Transverse colon (tissue), 4 donors: ENCODE measurements around the gene PACRG. TPM values are rescaled to one million over a fixed set of nuclear protein-coding genes. Genes with fewer than 3 reads are reported as not detected.

Experiments
- DNase-seq: peaks from one replicate; pipeline ENCODE4 v3.0.0-alpha.2; 2019
- H3K27ac ChIP-seq, 4 donors: fragments of 200-600 bp; sonication (generic); 2 replicates each; pipeline ENCODE4 v1.5.1; 2016 to 2018; ENCODE audit warnings: inconsistent platforms in 4 of 4
- H3K27me3 ChIP-seq: fragments of 200-600 bp; sonication (generic); 2 replicates; pipeline ENCODE4 v1.5.1; 2017; ENCODE audit warnings: inconsistent platforms
- H3K36me3 ChIP-seq, 4 donors: fragments of 200-600 bp; sonication (generic); 2 replicates each; pipeline ENCODE4 v1.5.1; 2017 to 2019; ENCODE audit warnings: inconsistent platforms in 4 of 4
- H3K4me1 ChIP-seq, 4 donors: fragments of 200-600 bp; sonication (generic); 2 replicates each; pipeline ENCODE4 v1.5.1; 2017 to 2020; ENCODE audit warnings: inconsistent platforms in 4 of 4
- H3K4me3 ChIP-seq, 4 donors: fragments of 200-600 bp; sonication (generic); 1 replicate in 1 of 4; 2 replicates in 3 of 4; pipeline versions ENCODE4 v1.5.1 to v1.6.1; 2017 to 2019; ENCODE audit warnings: inconsistent platforms in 4 of 4
- H3K9me3 ChIP-seq, 2 donors: fragments of 200-600 bp; sonication (generic); 2 replicates each; pipeline ENCODE4 v1.5.1; 2017 to 2019; ENCODE audit warnings: inconsistent platforms in 2 of 2
- CTCF ChIP-seq, 5 experiments: fragments of 200-600 bp in 3 of 5; fragments of 450-650 bp in 2 of 5; sonication (generic) in 3 of 5; IDR thresholded peaks; 1 replicate in 2 of 5; 2 replicates in 3 of 5; pipeline ENCODE4 v1.5.1; 2016 to 2017; ENCODE audit warnings: antibody characterized with exemption in 5 of 5, inconsistent platforms in 3 of 5, mild to moderate bottlenecking in 2 of 5, moderate library complexity in 1 of 5
- EP300 ChIP-seq: sonication (generic); formaldehyde crosslinking; IDR thresholded peaks from one replicate; pipeline ENCODE4 v1.6.1; 2017; ENCODE audit warnings: antibody characterized with exemption, low read depth
- POLR2A ChIP-seq: fragments of 450-650 bp; IDR thresholded peaks from one replicate; pipeline ENCODE4 v1.6.1; 2016; ENCODE audit warnings: antibody characterized with exemption, mild to moderate bottlenecking, moderate library complexity
- POLR2AphosphoS5 ChIP-seq, 3 donors: sonication (generic); formaldehyde crosslinking; IDR thresholded peaks; one replicate each; pipeline ENCODE4 v1.6.1; 2016; ENCODE audit warnings: antibody characterized with exemption in 3 of 3
- WGBS, 2 donors: methylation state at CpG; one replicate each; pipeline ENCODE4 v1.1.5; 2018; ENCODE audit warnings: low coverage in 1 of 2; 5-methylcytosine and 5-hydroxymethylcytosine counted together
- in situ Hi-C, 4 donors: fragments of 200-750 bp; cut with MboI; loops; one replicate each; pipeline versions ENCODE4 v1.15.0 to v1.15.1; 2017; ENCODE audit warnings: low sequenced_read_pairs in 3 of 4, low pct_ligation_motif_present in 1 of 4, low pct_unique_long_range_greater_than_20kb in 1 of 4
- intact Hi-C: fragments of 100-400 bp; cut with DNase I; formaldehyde crosslinking; loops from one replicate; pipeline ENCODE4 v1.15.1; 2023; ENCODE audit warnings: low total_unique reads
- total RNA-seq, 4 donors: library from RNA; depleted of rRNA; stranded (reverse); fragments of >200 nt; gene quantifications; one replicate each; pipeline ENCODE4 v1.1.0, GENCODE V29; 2016

PACRG gene
- total RNA-seq, 4 donors from 2014 or later, result 1.2 to 13.8 (median 1.4) TPM; not detected in 1

GRCh38 chr6:162773996-162774395 is 46.2 kb downstream of the PACRG start:
- intact Hi-C loops, result no loop called here
- WGBS, 2 donors, result 82 to 88% methylated on average over 3 of the region's 3 CpGs
- Histone ChIP-seq H3K9me3 (no peaks in the 10 kb centered on the region), H3K4me3 (no peak overlapping the region), H3K36me3 (no peaks in the 10 kb centered on the region), H3K4me1 (no peaks in the 10 kb centered on the region), H3K27me3 (no peaks in the 10 kb centered on the region), H3K27ac (no peak overlapping the region)
- no peak for TF ChIP-seq POLR2A
- TF ChIP-seq EP300, result no peak
- TF ChIP-seq POLR2AphosphoS5 (IDR thresholded peaks at IDR 0.05), result no peak
- TF ChIP-seq CTCF (IDR thresholded peaks at IDR 0.05), result no peak
- no peak for DNase-seq
- in situ Hi-C loops, result no loop called here

- in situ Hi-C loops, result no loop called here
Observed at GRCh38 chr6:162777091-162777490, 49.3 kb downstream of the PACRG start.

GRCh38 chr6:162778603-162779002 is 50.8 kb downstream of the PACRG start:
- no peak for DNase-seq
- no peak for TF ChIP-seq POLR2A
- TF ChIP-seq POLR2AphosphoS5 (IDR thresholded peaks at IDR 0.05), result no peak
- no peak for TF ChIP-seq EP300
- no peak for TF ChIP-seq CTCF (IDR thresholded peaks at IDR 0.05)
- H3K4me1 ChIP-seq, result no peaks in the 10 kb centered on the region
- H3K4me3 ChIP-seq, result no peak overlapping the region
- peaks cover 0 to 11% of the 10 kb centered on the region in 2 donors for H3K9me3 ChIP-seq
- no peaks in the 10 kb centered on the region for H3K27me3 ChIP-seq
- 86 to 95% methylated on average over 7 to 8 of the region's 8 CpGs for WGBS, 2 donors
- intact Hi-C loops (no loop called here), in situ Hi-C loops (no loop called here)
- no peak overlapping the region for H3K27ac ChIP-seq
- H3K36me3 ChIP-seq, result no peaks in the 10 kb centered on the region

More at GRCh38 chr6:162777091-162777490, 49.3 kb downstream of the PACRG start:
- H3K36me3 ChIP-seq, result no peaks in the 10 kb centered on the region
- no peak overlapping the region for H3K27ac ChIP-seq
- H3K27me3 ChIP-seq, result no peaks in the 10 kb centered on the region
- H3K9me3 ChIP-seq, result peaks cover 0 to 11% of the 10 kb centered on the region in 2 donors
- intact Hi-C loops, result no loop called here
- no peak for DNase-seq
- no peaks in the 10 kb centered on the region for H3K4me1 ChIP-seq
- H3K4me3 ChIP-seq, result no peak overlapping the region
- TF ChIP-seq POLR2A, result no peak
- TF ChIP-seq EP300, result no peak
- 91 to 96% methylated on average over 4 to 7 of the region's 7 CpGs for WGBS, 2 donors

- 89% methylated on average over 8 of the region's 8 CpGs; no CpG with 5 or more reads in 1 of the 2 donors for WGBS, 2 donors
- in situ Hi-C loops (no loop called here), intact Hi-C loops (no loop called here)
- H3K27me3 ChIP-seq, result no peaks in the 10 kb centered on the region
- H3K36me3 ChIP-seq, result no peaks in the 10 kb centered on the region
- H3K4me3 ChIP-seq, result no peak overlapping the region
- H3K27ac ChIP-seq, result no peak overlapping the region
- H3K4me1 ChIP-seq, result no peaks in the 10 kb centered on the region
- H3K9me3 ChIP-seq, result peaks cover 0 to 7% of the 10 kb centered on the region in 2 donors
- no peak for TF ChIP-seq POLR2A
- TF ChIP-seq POLR2AphosphoS5 (IDR thresholded peaks at IDR 0.05), result no peak
- no peak for TF ChIP-seq EP300
- no peak for TF ChIP-seq CTCF (IDR thresholded peaks at IDR 0.05)
- DNase-seq, result no peak
Observed at GRCh38 chr6:162785632-162786242, 58.0 kb downstream of the PACRG start.
